ENCODE measurements around the gene DGKE.

The DGKE gene

DNA sequence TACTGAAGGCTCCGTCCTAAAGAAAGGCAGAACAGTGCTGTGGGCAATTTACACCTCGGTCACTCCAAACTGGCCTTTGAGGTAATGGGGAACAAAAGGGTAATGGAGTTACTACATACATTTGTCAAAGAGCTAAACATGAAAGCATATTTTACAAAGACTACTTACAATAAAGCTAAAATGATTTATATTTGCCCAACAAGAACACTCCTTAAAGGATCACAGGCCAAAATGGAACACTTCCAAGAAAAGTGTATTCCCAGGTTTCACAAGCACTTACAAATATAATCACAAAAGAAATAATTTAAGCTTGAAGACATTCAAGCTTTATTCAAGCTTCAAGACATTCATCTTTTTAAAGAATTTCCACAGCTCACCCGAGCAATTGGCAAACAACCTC lies 29.5 kb upstream of the DGKE start:
- TF ChIP-seq, protein P1, sequence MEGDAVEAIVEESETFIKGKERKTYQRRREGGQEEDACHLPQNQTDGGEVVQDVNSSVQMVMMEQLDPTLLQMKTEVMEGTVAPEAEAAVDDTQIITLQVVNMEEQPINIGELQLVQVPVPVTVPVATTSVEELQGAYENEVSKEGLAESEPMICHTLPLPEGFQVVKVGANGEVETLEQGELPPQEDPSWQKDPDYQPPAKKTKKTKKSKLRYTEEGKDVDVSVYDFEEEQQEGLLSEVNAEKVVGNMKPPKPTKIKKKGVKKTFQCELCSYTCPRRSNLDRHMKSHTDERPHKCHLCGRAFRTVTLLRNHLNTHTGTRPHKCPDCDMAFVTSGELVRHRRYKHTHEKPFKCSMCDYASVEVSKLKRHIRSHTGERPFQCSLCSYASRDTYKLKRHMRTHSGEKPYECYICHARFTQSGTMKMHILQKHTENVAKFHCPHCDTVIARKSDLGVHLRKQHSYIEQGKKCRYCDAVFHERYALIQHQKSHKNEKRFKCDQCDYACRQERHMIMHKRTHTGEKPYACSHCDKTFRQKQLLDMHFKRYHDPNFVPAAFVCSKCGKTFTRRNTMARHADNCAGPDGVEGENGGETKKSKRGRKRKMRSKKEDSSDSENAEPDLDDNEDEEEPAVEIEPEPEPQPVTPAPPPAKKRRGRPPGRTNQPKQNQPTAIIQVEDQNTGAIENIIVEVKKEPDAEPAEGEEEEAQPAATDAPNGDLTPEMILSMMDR (IDR thresholded peaks at IDR 0.05; ENCODE audit: low read depth, low read length) = no peak
- H3K27me3 ChIP-seq = peaks cover 13% of the 10 kb centered on the region
- no peaks in the 10 kb centered on the region for H3K36me3 ChIP-seq

DNA sequence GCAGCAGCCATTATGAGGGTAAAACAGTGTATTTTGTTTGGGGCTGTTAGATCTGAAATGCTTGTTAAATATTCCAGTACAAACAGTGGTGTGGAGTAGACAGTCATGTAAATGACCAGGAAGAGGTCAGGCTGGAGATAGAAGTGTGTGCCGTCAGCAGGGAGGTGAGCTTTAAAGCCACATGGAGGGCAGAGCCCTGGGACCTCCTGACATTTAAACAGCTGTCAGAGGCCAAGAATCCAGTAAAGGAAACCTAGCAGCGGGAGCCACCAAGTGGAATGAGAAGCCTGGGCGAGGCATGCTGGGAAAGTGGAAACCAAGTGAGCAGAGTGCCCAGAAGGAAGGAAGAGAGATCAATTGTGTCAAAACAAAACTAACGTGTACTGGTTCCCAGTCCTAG lies 27.0 kb upstream of the DGKE start:
- Histone ChIP-seq H3K36me3 (no peaks in the 10 kb centered on the region), H3K9me3 (no peaks in the 10 kb centered on the region), H3K4me3 (ENCODE audit: low read depth, low read length) (no peak overlapping the region), H3K27me3 (peaks cover 5% of the 10 kb centered on the region), H3K4me1 (no peaks in the 10 kb centered on the region)
- no peak for DNase-seq
- TF ChIP-seq, protein P1 (IDR thresholded peaks at IDR 0.05; ENCODE audit: low read depth, low read length) = no peak

More for the DNA sequence above, 29.5 kb upstream of the DGKE start:
- no peaks in the 10 kb centered on the region for H3K9me3 ChIP-seq
- no peaks in the 10 kb centered on the region for H3K4me1 ChIP-seq
- H3K4me3 ChIP-seq (ENCODE audit: low read depth, low read length) = no peak overlapping the region
- DNase-seq = no peak

DNA sequence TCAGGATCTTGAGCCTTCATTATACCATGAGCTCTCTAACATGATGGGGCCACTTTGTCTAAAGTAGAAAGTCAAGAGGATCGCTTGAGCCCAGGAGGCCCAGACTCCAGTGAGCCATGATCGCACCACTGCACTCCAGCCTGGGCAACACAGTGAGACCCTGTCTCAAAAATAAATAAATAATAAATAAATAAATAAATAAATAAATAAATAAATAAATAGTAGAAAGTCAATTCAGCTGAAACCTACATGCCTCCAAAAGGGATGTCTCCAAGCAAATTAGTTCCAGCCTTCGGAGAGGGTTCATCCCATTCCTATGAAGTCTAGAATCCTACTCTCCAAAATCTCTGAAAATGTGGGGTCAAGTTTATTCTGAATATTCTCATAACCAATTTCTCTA lies 26.2 kb upstream of the DGKE start:
- no peaks in the 10 kb centered on the region for H3K9me3 ChIP-seq
- no peaks in the 10 kb centered on the region for H3K4me1 ChIP-seq
- TF ChIP-seq, protein P1 (IDR thresholded peaks at IDR 0.05; ENCODE audit: low read depth, low read length) = no peak
- DNase-seq = no peak
- H3K27me3 ChIP-seq = peaks cover 12% of the 10 kb centered on the region; the same call in 1 of the 2 replicates
- no peaks in the 10 kb centered on the region for H3K36me3 ChIP-seq
- H3K4me3 ChIP-seq (ENCODE audit: low read depth, low read length) = no peak overlapping the region

- DNase-seq = no peak
- Histone ChIP-seq H3K9me3 (no peaks in the 10 kb centered on the region), H3K4me3 (ENCODE audit: low read depth, low read length) (no peak overlapping the region), H3K36me3 (no peaks in the 10 kb centered on the region), H3K4me1 (no peaks in the 10 kb centered on the region), H3K27me3 (peaks cover 16% of the 10 kb centered on the region; the same call in 1 of the 2 replicates)
- TF ChIP-seq, protein P1 (IDR thresholded peaks at IDR 0.05; ENCODE audit: low read depth, low read length) = no peak
Observed at GRCh38 chr17:56808503-56808902, 25.4 kb upstream of the DGKE start.

DNA sequence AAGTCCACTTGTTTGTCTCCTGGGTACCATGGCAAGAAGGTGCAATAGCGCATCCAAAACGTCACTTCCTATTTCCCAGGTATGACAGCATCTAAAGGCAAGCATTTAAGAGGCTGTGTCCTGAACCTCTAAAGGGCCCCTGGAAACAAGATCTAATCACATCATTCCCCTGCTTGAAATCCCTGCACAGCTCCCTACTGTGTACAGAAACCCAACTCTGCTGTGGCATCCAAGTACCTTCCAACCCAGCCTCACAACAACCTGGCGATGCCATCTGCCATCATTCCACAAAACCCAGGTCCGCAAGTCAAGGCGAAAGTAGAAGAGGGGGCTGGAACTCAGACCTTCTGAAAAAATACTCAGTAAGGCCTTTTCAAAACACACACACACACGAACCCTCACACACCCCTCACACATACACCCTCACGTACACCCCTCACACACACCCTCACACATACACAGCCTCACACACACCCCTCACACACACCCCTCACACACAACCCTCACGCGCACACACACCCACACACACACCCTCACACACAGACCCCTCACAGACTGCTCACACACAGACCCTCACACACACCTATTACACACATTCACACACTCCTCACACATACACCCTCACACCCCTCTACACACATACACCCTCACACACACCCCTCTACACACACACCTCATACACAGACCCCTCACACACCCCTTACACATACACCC lies 24.7 kb upstream of the DGKE start:
- H3K4me3 ChIP-seq (ENCODE audit: low read depth, low read length) = no peak overlapping the region
- H3K27me3 ChIP-seq = peaks cover 20% of the 10 kb centered on the region
- TF ChIP-seq, protein P1 (IDR thresholded peaks at IDR 0.05; ENCODE audit: low read depth, low read length) = no peak
- no peaks in the 10 kb centered on the region for H3K36me3 ChIP-seq
- no peaks in the 10 kb centered on the region for H3K9me3 ChIP-seq
- no peak for DNase-seq
- no peaks in the 10 kb centered on the region for H3K4me1 ChIP-seq

- no peak for DNase-seq
- no peaks in the 10 kb centered on the region for H3K36me3 ChIP-seq
- no peaks in the 10 kb centered on the region for H3K9me3 ChIP-seq
- TF ChIP-seq, protein P1 (IDR thresholded peaks at IDR 0.05; ENCODE audit: low read depth, low read length) = no peak
- peaks cover 26% of the 10 kb centered on the region for H3K27me3 ChIP-seq
- H3K4me1 ChIP-seq = no peaks in the 10 kb centered on the region
- no peak overlapping the region for H3K4me3 ChIP-seq (ENCODE audit: low read depth, low read length)
Observed at GRCh38 chr17:56809820-56810179, 24.2 kb upstream of the DGKE start.

Measured in BE2C (cell line).